HL-60 (cell line): Measurements from ENCODE around the gene MYBPC2.

Source experiments
- DNase-seq, 2 experiments: peaks; one replicate each; pipeline ENCODE4 v3.0.0-alpha.2; 2010 to 2020; ENCODE audit warnings: low read depth in 1 of 2, low spot score in 1 of 2
- H3K27ac ChIP-seq: fragments of 250-450 bp; sonication (Bioruptor Pico); replicated peaks from 2 replicates; pipeline ENCODE4 v1.5.1; 2020; ENCODE audit warnings: mild to moderate bottlenecking, moderate library complexity
- H3K27me3 ChIP-seq: fragments of 250-450 bp; sonication (Bioruptor Pico); 2 replicates; pipeline ENCODE4 v1.5.1; 2021; ENCODE audit warnings: mild to moderate bottlenecking, moderate library complexity; ENCODE audit not compliant: insufficient read depth, poor library complexity, severe bottlenecking
- H3K4me3 ChIP-seq: replicated peaks from 2 replicates; pipeline ENCODE4 v1.5.1; 2011; ENCODE audit warnings: mild to moderate bottlenecking, control low read depth, low read length; ENCODE audit not compliant: insufficient read depth
- CTCF ChIP-seq: IDR thresholded peaks from one replicate; pipeline ENCODE4 v1.5.1; 2011; ENCODE audit warnings: low read length, control low read depth, inconsistent platforms; ENCODE audit not compliant: insufficient read depth
- GABPA ChIP-seq: IDR thresholded peaks from 2 replicates; pipeline ENCODE4 v1.6.1; 2012; ENCODE audit warnings: low read depth
- POLR2AphosphoS5 ChIP-seq: IDR thresholded peaks from 2 replicates; pipeline ENCODE4 v1.6.1; 2012; ENCODE audit warnings: low read depth
- REST ChIP-seq: IDR thresholded peaks from 2 replicates; pipeline ENCODE4 v1.6.1; 2012; ENCODE audit warnings: low read depth; ENCODE audit not compliant: insufficient replicate concordance
- SPI1 ChIP-seq: IDR thresholded peaks from 2 replicates; pipeline ENCODE4 v1.6.1; 2012; ENCODE audit warnings: low read depth, mild to moderate bottlenecking, borderline replicate concordance

The MYBPC2 gene

DNA sequence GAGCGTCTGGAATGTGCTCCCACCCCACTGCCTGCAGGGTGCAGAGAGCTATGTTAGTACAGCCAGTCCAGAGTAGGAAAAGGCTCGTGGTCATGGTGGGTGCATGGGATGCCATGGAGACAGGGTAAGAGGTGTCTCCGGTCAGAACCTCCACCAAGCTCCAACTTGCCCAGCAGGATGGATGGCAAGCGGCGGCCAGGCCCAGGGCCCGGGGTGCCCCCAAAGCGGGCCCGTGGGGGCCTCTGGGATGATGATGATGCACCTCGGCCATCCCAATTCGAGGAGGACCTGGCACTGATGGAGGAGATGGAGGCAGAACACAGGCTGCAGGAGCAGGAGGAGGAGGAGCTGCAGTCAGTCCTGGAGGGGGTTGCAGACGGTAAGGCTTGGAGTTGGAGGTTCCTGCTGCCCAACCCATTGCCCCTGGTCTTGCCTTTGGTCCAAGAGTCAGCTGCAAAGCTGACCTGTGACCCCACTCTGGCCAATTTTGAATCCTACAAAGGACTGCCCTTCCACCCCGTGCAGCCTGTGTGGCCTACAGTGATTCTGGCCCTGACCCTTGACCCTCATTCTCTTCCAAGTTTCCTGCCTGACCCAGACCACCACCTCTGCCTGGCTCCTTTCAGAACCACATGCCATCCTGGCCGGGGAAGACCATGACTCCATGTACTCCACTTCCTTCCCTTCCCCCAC, 33.9 kb upstream of the MYBPC2 start:
- no peak for DNase-seq
- TF ChIP-seq POLR2AphosphoS5 = no peak
- no peak for TF ChIP-seq GABPA
- TF ChIP-seq REST = no peak
- TF ChIP-seq CTCF = no peak
- no peak for TF ChIP-seq SPI1
- H3K27me3 ChIP-seq = no peaks in the 10 kb centered on the region
- H3K4me3 ChIP-seq = no peak overlapping the region
- no peak overlapping the region for H3K27ac ChIP-seq

DNA sequence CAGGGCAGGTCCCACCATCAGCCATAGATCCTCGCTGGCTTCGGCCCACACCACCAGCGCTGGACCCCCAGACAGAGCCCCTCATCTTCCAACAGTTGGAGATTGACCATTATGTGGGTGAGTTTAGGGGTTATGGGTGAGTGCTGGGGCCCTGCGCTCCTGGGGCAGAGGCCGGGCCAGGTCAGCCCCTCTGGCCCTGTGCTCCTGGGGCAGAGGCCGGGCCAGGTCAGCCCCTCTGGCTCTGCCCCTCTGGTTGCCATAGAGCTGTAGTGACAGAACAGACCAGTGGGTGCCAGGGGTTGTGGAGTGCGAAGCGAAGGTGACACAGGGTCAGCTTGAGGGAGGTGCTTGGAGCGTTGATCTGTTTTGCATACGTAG, 33.3 kb upstream of the MYBPC2 start:
- H3K4me3 ChIP-seq = no peak overlapping the region
- no peaks in the 10 kb centered on the region for H3K27me3 ChIP-seq
- no peak for DNase-seq
- no peak for TF ChIP-seq SPI1
- TF ChIP-seq CTCF = no peak
- TF ChIP-seq GABPA = no peak
- no peak for TF ChIP-seq POLR2AphosphoS5
- TF ChIP-seq REST = no peak
- no peak overlapping the region for H3K27ac ChIP-seq

GRCh38 chr19:50401605-50402450, 30.9 kb upstream of the MYBPC2 start:
- Histone ChIP-seq H3K27ac (no peak overlapping the region), H3K27me3 (no peaks in the 10 kb centered on the region)

More at GRCh38 chr19:50401605-50402450, 30.9 kb upstream of the MYBPC2 start:
- no peak for DNase-seq
- no peak overlapping the region for H3K4me3 ChIP-seq
- TF ChIP-seq REST (no peak), POLR2AphosphoS5 (no peak), GABPA (no peak), SPI1 (no peak), CTCF (no peak)
